GM18907 (cell line): ENCODE measurements around the gene CA6.
"Not testable (repeated sequence)": the region's sequence is repeated elsewhere in the genome, so short reads cannot be mapped to it uniquely, and the experiment has no call there.

Experiments
- ATAC-seq: cut with Tn5 transposase; IDR thresholded peaks from one replicate; pipeline ENCODE4 v1.9.1; 2021; ENCODE audit warnings: mild to moderate bottlenecking, moderate library complexity; ENCODE audit not compliant: unreplicated experiment

CA6 gene

DNA sequence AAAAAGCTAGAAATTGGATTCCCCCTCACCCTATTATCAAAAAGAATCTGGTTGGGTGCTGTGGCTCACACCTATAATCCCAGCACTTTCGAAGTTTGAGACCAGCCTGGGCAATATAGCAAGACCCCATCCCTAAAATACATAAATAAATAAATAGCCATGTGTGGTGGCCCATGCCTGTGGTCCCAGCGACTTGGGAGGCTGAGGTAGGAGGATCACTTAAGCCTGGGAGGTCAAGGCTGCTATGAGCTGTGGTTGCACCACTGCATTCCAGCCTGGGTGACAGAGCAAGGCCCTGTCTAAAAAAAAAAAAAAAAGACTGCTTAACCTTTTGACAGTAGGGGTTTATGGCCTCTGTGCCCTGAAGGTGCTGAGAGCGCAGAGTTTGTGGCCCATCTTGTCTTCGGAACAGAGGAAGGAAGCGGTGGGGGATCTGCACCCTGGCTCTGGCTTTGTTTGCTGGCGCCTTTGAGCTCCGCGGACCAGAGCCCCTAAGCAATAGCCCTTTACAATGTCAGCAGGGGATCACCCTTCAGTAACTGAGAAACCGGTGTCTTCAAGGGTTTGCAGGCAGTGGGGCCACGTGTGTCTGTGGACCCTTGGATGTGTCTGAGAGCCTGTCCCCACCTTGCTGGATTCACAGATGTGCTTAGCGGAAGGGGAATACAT is 58.5 kb downstream of the CA6 start:
- ATAC-seq = no peak

DNA sequence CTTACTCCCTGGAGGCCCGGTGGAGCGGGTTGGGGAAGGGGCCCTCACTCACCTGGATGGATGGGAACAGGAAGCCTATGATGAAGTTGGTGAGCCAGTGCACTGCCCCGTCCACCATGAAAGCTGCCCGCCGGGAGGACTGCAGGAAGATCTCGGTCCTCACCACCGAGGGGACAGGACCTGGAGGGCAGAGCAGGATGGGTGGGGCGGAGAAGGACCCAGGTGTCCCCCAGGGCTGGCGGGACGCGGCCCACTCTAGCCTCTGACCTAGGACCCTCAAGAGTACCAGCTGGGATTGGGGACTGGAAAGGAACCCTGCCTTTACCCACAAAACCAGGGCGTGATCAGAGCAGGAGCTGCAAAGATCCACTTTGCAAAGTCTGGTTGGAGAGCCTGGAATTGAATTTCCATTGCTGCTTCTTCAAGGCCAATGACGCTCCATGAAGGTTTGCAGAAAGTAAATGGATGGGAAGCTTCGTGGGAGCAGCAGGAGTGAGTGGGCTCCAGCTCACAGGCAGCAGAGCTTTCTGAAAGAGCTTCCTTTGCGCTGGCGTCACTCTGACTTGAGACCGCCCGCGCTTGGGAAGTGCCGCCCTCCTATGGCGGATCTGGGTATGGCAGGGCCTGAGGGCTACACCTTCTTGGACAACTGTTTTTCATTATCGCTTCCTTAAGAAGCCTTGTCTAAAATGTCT is 59.2 kb downstream of the CA6 start:
- ATAC-seq = no peak

- ATAC-seq = no peak
Observed at GRCh38 chr1:9005395-9005708, 59.7 kb downstream of the CA6 start.

GRCh38 chr1:9006956-9007615 is 61.4 kb downstream of the CA6 start:
- no peak for ATAC-seq

- ATAC-seq = no peak
Observed at GRCh38 chr1:9008236-9008635, 62.6 kb downstream of the CA6 start.

DNA sequence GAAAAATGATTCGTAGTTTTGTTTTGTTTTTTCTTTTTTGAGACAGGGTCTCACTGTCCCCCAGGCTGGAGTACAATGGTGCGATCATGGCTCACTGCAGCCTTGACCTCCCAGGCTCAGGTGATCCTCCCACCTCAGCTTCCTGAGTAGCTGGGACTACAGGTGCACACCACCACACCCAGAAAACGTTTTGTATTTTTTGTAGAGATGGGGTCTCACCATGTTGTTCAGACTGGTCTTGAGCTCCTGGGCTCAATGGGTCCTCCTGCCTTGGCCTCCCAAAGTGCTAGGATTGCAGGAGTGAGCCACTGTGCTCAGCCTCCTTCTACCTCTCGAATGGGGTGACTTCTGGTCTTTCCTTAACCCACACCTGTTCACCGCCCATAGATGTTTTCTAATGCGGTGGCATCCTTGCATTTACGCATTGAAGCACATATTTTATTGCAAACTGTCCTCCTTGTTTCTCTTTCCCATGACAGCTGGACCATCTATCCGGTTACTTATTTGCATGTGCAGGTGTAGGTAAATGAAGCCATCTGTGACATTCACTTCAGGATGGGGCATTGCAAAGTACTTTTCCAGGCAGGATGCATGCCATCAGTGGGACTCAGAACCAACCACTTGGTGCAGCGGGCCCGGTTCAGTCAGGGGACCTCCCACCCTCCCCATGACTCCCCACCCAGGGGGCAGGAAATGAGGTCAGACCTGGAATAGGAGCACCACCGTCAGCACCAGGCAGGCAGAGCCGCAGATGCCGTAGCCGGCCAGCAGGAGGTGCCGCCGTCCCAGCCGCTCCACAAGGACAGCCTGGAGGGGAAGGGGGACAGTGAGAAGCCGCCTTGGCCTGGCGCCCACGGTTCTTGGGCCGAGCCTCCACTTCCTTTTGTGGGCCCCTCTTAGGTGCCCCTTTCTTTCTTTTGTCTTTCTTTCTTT is 64.0 kb downstream of the CA6 start:
- no peak for ATAC-seq

- ATAC-seq = peak; percentile 54
Observed at GRCh38 chr1:9010781-9011323, 65.2 kb downstream of the CA6 start.

DNA sequence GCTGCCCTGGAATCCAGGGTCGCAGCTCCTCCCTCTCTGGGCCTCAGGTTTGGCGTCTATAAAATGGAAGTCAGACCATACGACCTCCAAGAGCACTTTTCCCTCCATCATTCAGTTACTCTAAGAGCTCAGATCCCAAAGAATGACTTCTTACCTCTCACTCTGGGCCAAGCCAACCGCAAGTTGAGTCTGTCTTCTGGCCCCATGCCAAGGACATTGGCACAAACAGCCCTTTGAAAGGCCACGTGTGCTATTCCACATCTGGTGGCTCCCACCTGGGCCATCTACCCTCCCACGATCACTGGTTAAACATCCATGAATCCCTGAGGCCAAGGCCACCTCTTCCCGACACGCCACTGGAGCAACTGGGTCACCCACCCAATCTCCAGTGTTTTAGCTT is 68.2 kb downstream of the CA6 start:
- ATAC-seq = no peak

DNA sequence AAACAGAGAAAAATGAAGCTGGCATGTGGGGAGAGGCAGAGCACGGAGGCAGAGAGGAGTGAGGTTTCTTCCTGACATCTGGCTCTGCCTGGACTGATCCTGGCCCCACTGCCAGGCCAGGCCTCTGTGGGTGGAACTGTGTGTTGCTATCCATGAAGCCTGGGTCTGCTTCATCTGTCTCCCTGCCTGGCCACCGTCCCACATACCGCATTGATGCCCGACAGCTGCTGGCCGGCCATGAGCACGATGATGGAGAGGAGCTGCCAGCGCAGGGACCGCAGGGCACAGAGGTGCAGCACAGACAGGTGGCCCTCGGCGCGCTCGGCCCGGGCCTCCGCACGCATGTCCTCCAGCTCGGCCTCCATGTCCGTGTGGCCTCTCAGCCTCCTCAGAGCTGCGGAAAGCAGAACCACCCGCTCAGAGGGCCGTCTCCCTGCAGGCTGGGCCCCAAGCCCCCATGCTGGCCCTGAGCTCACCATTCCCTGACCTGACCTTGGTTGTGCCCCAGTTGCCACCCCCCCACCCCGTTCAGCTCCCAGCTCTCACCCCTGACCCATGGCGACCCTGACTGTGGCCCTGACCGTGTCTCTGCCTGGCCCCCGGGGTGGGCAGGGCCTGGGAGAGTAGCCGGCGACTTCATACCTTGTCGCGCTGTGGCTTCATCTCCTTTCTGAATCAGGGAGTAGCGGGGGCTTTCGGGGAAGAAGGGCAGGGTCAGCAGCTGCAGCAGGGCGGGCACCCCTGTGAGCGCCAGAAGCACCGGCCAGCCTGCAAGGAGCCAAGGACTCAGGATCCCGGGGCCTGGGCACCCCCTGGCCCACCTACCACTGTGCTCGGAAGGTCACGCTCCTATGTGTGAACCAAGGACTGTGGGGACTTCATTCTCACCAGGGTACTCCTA is 69.1 kb downstream of the CA6 start:
- no peak for ATAC-seq

- ATAC-seq = no peak
Observed at GRCh38 chr1:9016455-9016854, 70.8 kb downstream of the CA6 start.

DNA sequence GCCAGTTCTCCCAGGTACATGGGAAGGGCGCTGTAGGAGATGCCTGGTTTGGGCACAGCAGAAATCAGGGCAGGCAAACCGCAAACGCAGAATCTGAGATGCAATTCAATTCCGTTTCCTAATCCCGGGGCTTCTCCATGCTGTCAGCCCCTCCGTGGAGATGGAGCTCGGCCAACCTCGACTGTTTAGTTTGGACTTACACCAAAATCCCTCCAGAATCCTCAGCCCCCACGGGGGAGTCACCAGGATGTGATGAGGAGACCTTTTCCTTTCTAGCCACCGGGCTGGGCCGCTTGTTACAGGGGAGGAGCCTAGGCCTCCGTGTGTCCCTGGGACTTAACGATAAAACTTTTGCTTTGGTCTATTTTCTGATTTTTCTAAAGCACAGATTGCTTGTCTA is 72.7 kb downstream of the CA6 start:
- no peak for ATAC-seq

GRCh38 chr1:9019896-9020295 is 74.2 kb downstream of the CA6 start:
- no peak for ATAC-seq

DNA sequence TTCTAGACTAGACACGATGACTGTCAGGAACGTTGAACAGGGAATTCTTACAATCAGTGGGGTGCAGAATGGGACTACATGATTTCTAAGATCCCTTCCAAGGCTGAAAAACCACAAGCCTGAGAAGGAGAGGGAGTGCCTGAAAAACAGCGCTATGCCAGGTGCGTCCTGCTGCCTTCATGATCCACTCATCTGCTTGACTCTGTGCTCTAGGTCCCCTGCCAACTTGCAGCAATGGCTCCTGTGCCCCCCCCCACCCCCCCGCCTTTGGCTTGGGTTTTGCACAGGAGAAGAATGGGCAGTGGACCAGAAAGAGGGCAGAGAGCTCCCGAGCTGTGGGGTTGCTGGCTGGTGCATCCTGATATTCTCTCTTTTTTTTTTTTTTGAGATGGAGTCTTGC is 74.6 kb downstream of the CA6 start:
- no peak for ATAC-seq

DNA sequence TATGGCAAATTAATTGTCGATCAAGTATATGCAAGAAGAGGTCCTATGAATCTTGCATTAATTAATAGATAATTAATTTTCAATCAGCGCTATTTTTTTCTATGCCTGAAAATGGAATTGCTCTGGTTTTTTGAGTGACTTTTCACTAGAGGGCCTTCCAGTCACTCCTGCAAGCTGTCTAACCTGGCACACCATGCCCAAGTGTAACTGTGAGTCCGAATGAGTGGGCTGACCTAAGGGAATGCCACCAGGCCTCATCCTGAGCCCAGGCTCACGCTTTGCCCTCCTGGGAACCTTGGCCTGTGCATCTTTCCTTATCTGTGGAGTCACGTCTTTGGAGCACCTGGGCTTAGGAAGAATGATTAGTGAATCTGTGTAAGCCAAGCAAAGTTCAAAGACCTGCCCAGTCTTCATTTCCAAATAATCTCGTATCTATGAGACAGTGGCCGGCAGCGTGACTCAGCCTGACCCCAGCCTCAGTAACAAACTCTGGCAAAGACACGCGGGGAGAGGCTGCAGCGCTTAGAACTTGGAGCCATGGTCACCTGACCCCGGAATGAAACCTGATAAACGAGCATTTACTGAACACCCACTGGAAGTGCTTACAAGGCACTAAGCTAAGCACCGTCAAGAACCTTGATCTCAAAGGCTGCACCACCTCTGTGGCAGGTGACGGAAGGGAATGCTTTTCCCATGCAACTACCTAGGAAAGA is 76.5 kb downstream of the CA6 start:
- ATAC-seq = not testable (repeated sequence)

GRCh38 chr1:9022773-9023172 is 77.1 kb downstream of the CA6 start:
- ATAC-seq = no peak
